NK-92 (cell line): ENCODE data around the gene ICAM4.
"Not testable (repeated sequence)": the region's sequence is repeated elsewhere in the genome, so short reads cannot be mapped to it uniquely, and the experiment has no call there.

ENCODE experiments used
- DNase-seq: peaks from one replicate; lab custom pipeline; 2025; ENCODE audit not compliant: unreplicated experiment; lab: John Stamatoyannopoulos, UW

Gene ICAM4

GRCh38 chr19:10268071-10268470 lies 18.7 kb upstream of the ICAM4 start:
- no peak for DNase-seq

- no peak for DNase-seq
These were observed 17.2 kb upstream of the ICAM4 start for GRCh38 chr19:10269333-10270179.

GRCh38 chr19:10270180-10270615 lies 16.6 kb upstream of the ICAM4 start:
- no peak for DNase-seq

- no peak for DNase-seq
These were observed 15.9 kb upstream of the ICAM4 start, which contains the start of gene ICAM1 for GRCh38 chr19:10270616-10271394. TSS of gene ICAM1 (plus strand) at chr19:10271120. CDS start at chr19:10271160, 40 bp downstream.

GRCh38 chr19:10271543-10272086 lies 15.1 kb upstream of the ICAM4 start:
- DNase-seq: no peak

- DNase-seq: no peak
These were observed 12.2 kb upstream of the ICAM4 start for GRCh38 chr19:10274589-10274988.

- no peak for DNase-seq
These were observed 8.8 kb upstream of the ICAM4 start for GRCh38 chr19:10277795-10278589.

GRCh38 chr19:10278935-10279334 lies 7.8 kb upstream of the ICAM4 start:
- no peak for DNase-seq

GRCh38 chr19:10279737-10280442 lies 6.9 kb upstream of the ICAM4 start:
- no peak for DNase-seq

- DNase-seq: not testable (repeated sequence)
These were observed 4.7 kb upstream of the ICAM4 start for GRCh38 chr19:10282043-10282442.

- no peak for DNase-seq
These were observed 3.3 kb upstream of the ICAM4 start for GRCh38 chr19:10283301-10284064.

- no peak for DNase-seq
These were observed 2.4 kb upstream of the ICAM4 start for GRCh38 chr19:10284065-10284959.

GRCh38 chr19:10284960-10285278 lies 1.8 kb upstream of the ICAM4 start:
- no peak for DNase-seq

- no peak for DNase-seq
These were observed 1.4 kb upstream of the ICAM4 start for GRCh38 chr19:10285393-10285792.

GRCh38 chr19:10288662-10289166 lies 2.0 kb downstream of the ICAM4 start:
- DNase-seq: no peak

- no peak for DNase-seq
These were observed 2.5 kb downstream of the ICAM4 start for GRCh38 chr19:10289167-10289835.

GRCh38 chr19:10289836-10290356 lies 3.1 kb downstream of the ICAM4 start, which contains the start of gene ICAM5:
TSS of gene ICAM5 (plus strand) at chr19:10289952. CDS start at chr19:10290044, 92 bp downstream.
- DNase-seq: no peak
